H9 (cell line): ENCODE results near the gene HEATR9. TPM values are rescaled to one million over a fixed set of nuclear protein-coding genes. Genes with fewer than 3 reads are reported as not detected.

Source experiments
- DNase-seq: peaks from one replicate; pipeline ENCODE4 v3.0.0-alpha.2; 2017
- H2AFZ ChIP-seq: one replicate; pipeline ENCODE4 v1.6.1; 2013; ENCODE audit warnings: mild to moderate bottlenecking, low read length, control low read depth, moderate library complexity
- H2AK5ac ChIP-seq: 2 replicates; pipeline ENCODE4 v1.6.1; 2013; ENCODE audit warnings: low read length, control low read depth, mixed read lengths; ENCODE audit not compliant: insufficient read length
- H2BK120ac ChIP-seq: one replicate; pipeline ENCODE4 v1.6.1; 2013; ENCODE audit warnings: low read depth, mild to moderate bottlenecking, low read length, control low read depth, inconsistent platforms; ENCODE audit not compliant: poor library complexity, severe bottlenecking
- H2BK12ac ChIP-seq: 2 replicates; pipeline ENCODE4 v1.6.1; 2013; ENCODE audit warnings: low read length, control low read depth, mixed read lengths, low read depth; ENCODE audit not compliant: insufficient read length
- H2BK15ac ChIP-seq: 2 replicates; pipeline ENCODE4 v1.6.1; 2013; ENCODE audit warnings: low read depth, low read length, control low read depth
- H2BK20ac ChIP-seq: one replicate; pipeline ENCODE4 v1.6.1; 2013; ENCODE audit warnings: low read depth, mild to moderate bottlenecking, low read length, control low read depth, inconsistent platforms; ENCODE audit not compliant: poor library complexity, severe bottlenecking
- H2BK5ac ChIP-seq: 2 replicates; pipeline ENCODE4 v1.6.1; 2013; ENCODE audit warnings: low read length, control low read depth, mixed read lengths; ENCODE audit not compliant: insufficient read length
- H3K14ac ChIP-seq: 2 replicates; pipeline ENCODE4 v1.6.1; 2013; ENCODE audit warnings: low read length, control low read depth; ENCODE audit not compliant: insufficient read depth
- H3K18ac ChIP-seq: 2 replicates; pipeline ENCODE4 v1.6.1; 2013; ENCODE audit warnings: low read depth, mild to moderate bottlenecking, mixed read lengths, low read length, control low read depth; ENCODE audit not compliant: insufficient read length
- H3K23ac ChIP-seq: 2 replicates; pipeline ENCODE4 v1.6.1; 2013; ENCODE audit warnings: low read length, control low read depth, mixed read lengths, low read depth; ENCODE audit not compliant: insufficient read length
- H3K23me2 ChIP-seq: 2 replicates; pipeline ENCODE4 v1.6.1; 2013; ENCODE audit warnings: low read depth, mild to moderate bottlenecking, mixed read lengths, low read length, control low read depth; ENCODE audit not compliant: insufficient read length, poor library complexity, severe bottlenecking
- H3K27ac ChIP-seq: 2 replicates; pipeline ENCODE4 v1.5.1; 2013; ENCODE audit warnings: low read length, control low read depth, mixed read lengths, low read depth; ENCODE audit not compliant: insufficient read length
- H3K27me3 ChIP-seq: 2 replicates; pipeline ENCODE4 v1.6.1; 2013; ENCODE audit warnings: low read length, control low read depth, inconsistent platforms; ENCODE audit not compliant: insufficient read depth
- H3K4ac ChIP-seq: 2 replicates; pipeline ENCODE4 v1.6.1; 2013; ENCODE audit warnings: low read depth, mild to moderate bottlenecking, control low read depth, inconsistent platforms, low read length, moderate library complexity
- H3K4me1 ChIP-seq: 2 replicates; pipeline ENCODE4 v1.6.1; 2013; ENCODE audit warnings: low read length, control low read depth, inconsistent platforms; ENCODE audit not compliant: insufficient read depth
- H3K4me2 ChIP-seq: 2 replicates; pipeline ENCODE4 v1.6.1; 2013; ENCODE audit warnings: low read length, control low read depth, mixed read lengths; ENCODE audit not compliant: insufficient read length, insufficient read depth
- H3K56ac ChIP-seq: 2 replicates; pipeline ENCODE4 v1.6.1; 2013; ENCODE audit warnings: low read depth, mild to moderate bottlenecking, mixed read lengths, low read length, control low read depth; ENCODE audit not compliant: insufficient read length
- H3K79me1 ChIP-seq: 2 replicates; pipeline ENCODE4 v1.6.1; 2013; ENCODE audit warnings: low read depth, mild to moderate bottlenecking, moderate library complexity, low read length, control low read depth, inconsistent platforms; ENCODE audit not compliant: insufficient read depth, poor library complexity, severe bottlenecking
- H3K79me2 ChIP-seq: 2 replicates; pipeline ENCODE4 v1.6.1; 2013; ENCODE audit warnings: low read length, control low read depth, inconsistent platforms; ENCODE audit not compliant: insufficient read depth
- H3K9ac ChIP-seq: 2 replicates; pipeline ENCODE4 v1.6.1; 2013; ENCODE audit warnings: low read length, control low read depth, mixed read lengths; ENCODE audit not compliant: insufficient read length; ENCODE audit errors: extremely low read depth
- H3K9me3 ChIP-seq: one replicate; pipeline ENCODE4 v1.6.1; 2013; ENCODE audit warnings: low read depth, low read length, inconsistent platforms; ENCODE audit not compliant: control insufficient read depth
- H3T11ph ChIP-seq: one replicate; pipeline ENCODE4 v1.6.1; 2013; ENCODE audit warnings: mild to moderate bottlenecking, low read length, control low read depth, inconsistent platforms
- H4K20me1 ChIP-seq: one replicate; pipeline ENCODE4 v1.6.1; 2013; ENCODE audit not compliant: control insufficient read depth, insufficient read length, insufficient read depth
- H4K5ac ChIP-seq: 2 replicates; pipeline ENCODE4 v1.6.1; 2013; ENCODE audit warnings: low read depth, mild to moderate bottlenecking, mixed read lengths, low read length, control low read depth; ENCODE audit not compliant: insufficient read length
- H4K8ac ChIP-seq: replicated peaks from 2 replicates; pipeline ENCODE4 v1.6.1; 2013; ENCODE audit warnings: low read length, control low read depth, mixed read lengths, low read depth; ENCODE audit not compliant: insufficient read length
- H4K91ac ChIP-seq: 2 replicates; pipeline ENCODE4 v1.6.1; 2013; ENCODE audit warnings: low read depth, mild to moderate bottlenecking, moderate library complexity, mixed read lengths, low read length, control low read depth; ENCODE audit not compliant: insufficient read length
- H3K27ac Mint-ChIP-seq, 3 experiments: 2 replicates in 2 of 3; 3 replicates in 1 of 3; pipeline ENCODE4 v1.8.0; 2020 to 2021; ENCODE audit warnings: mixed read lengths in 3 of 3, mild to moderate bottlenecking in 1 of 3, moderate library complexity in 1 of 3
- H3K27me3 Mint-ChIP-seq: 2 replicates; pipeline ENCODE4 v1.8.0; 2021; ENCODE audit warnings: low read depth, mild to moderate bottlenecking, moderate library complexity, mixed read lengths
- H3K36me3 Mint-ChIP-seq, 3 experiments: 2 replicates in 2 of 3; 3 replicates in 1 of 3; pipeline ENCODE4 v1.8.0; 2020 to 2021; ENCODE audit warnings: low read depth in 3 of 3, mixed read lengths in 3 of 3; ENCODE audit not compliant: insufficient read depth in 1 of 3
- H3K4me1 Mint-ChIP-seq, 2 experiments: 2 replicates each; pipeline ENCODE4 v1.8.0; 2020; ENCODE audit warnings: mixed read lengths in 2 of 2
- H3K4me3 Mint-ChIP-seq, 2 experiments: 2 replicates in 1 of 2; 3 replicates in 1 of 2; pipeline ENCODE4 v1.8.0; 2020 to 2021; ENCODE audit warnings: mild to moderate bottlenecking in 2 of 2, mixed read lengths in 2 of 2, moderate library complexity in 1 of 2
- H3K9me3 Mint-ChIP-seq, 2 experiments: 2 replicates in 1 of 2; 3 replicates in 1 of 2; pipeline ENCODE4 v1.8.0; 2020; ENCODE audit warnings: mild to moderate bottlenecking in 2 of 2, mixed read lengths in 2 of 2, moderate library complexity in 1 of 2
- CTCF ChIP-seq: fragments of 200-600 bp; sonication (generic); conservative IDR thresholded peaks from 3 replicates; pipeline ENCODE4 v1.8.0; 2021; ENCODE audit warnings: antibody characterized with exemption, mild to moderate bottlenecking
- WGBS: extraction: QIAGEN DNeasy Blood & Tissue Kit; methylation state at CpG from one replicate; pipeline ENCODE4 v1.1.7; 2013; ENCODE audit warnings: missing lambda C conversion rate, low lambda C conversion rate, mixed read lengths; ENCODE audit not compliant: insufficient read length; ENCODE audit errors: extremely low coverage; 5-methylcytosine and 5-hydroxymethylcytosine counted together
- total RNA-seq: library from RNA; stranded (reverse); gene quantifications from 2 replicates; pipeline ENCODE4 v1.2.1, GENCODE V29; 2021

The HEATR9 gene
- total RNA-seq, 1 experiment from 2014 or later = not detected

GRCh38 chr17:35878361-35878760 lies 9.7 kb upstream of the HEATR9 start:
- WGBS = no CpG with 5 or more reads among the region's 4 CpGs
- Histone ChIP-seq H2BK5ac (no peak overlapping the region), H3T11ph (no peak overlapping the region), H3K56ac (no peak overlapping the region), H2BK120ac (no peak overlapping the region), H4K20me1 (no peaks in the 10 kb centered on the region), H2AK5ac (no peak overlapping the region), H3K4me1 (peaks cover 3% of the 10 kb centered on the region; the same call in 1 of the 2 replicates), H3K23ac (no peak overlapping the region), H4K5ac (no peak overlapping the region), H4K8ac (no peak overlapping the region), H3K4ac (no peak overlapping the region), H4K91ac (no peak overlapping the region), H3K27ac (no peak overlapping the region), H3K14ac (no peak overlapping the region), H2BK12ac (no peak overlapping the region), H3K4me2 (no peak overlapping the region), H2BK15ac (no peak overlapping the region), H3K79me2 (no peaks in the 10 kb centered on the region), H2BK20ac (no peak overlapping the region), H3K9me3 (no peaks in the 10 kb centered on the region), H3K18ac (no peak overlapping the region), H2AFZ (no peak overlapping the region), H3K27me3 (no peaks in the 10 kb centered on the region), H3K79me1 (no peaks in the 10 kb centered on the region), H3K9ac (no peak overlapping the region), H3K23me2 (no peaks in the 10 kb centered on the region)
- no peaks in the 10 kb centered on the region; a peak in 1 of 5 replicates for H3K9me3 Mint-ChIP-seq
- no peak overlapping the region for H3K27ac Mint-ChIP-seq
- no peaks in the 10 kb centered on the region for H3K36me3 Mint-ChIP-seq
- no peak overlapping the region for H3K4me3 Mint-ChIP-seq
- TF ChIP-seq CTCF = no peak
- H3K27me3 Mint-ChIP-seq = peaks cover 1% of the 10 kb centered on the region; the same call in 1 of the 2 replicates
- DNase-seq = no peak
- H3K4me1 Mint-ChIP-seq = peaks cover 4 to 5% of the 10 kb centered on the region in 2 experiments
